Measurements from ENCODE around the gene CACNB4.

Gene CACNB4

GRCh38 chr2:152098496-152099366 is at the start of gene CACNB4:
CACNB4 (minus strand) TSS chr2:152099044.
- TF ChIP-seq GATA3 (IDR thresholded peaks at IDR 0.05; ENCODE audit: low read depth, low read length) (no peak), GATA2 (IDR thresholded peaks at IDR 0.05; ENCODE audit: low read depth, low read length) (no peak)

- TF ChIP-seq GATA3 (IDR thresholded peaks at IDR 0.05; ENCODE audit: low read depth, low read length) (no peak), GATA2 (IDR thresholded peaks at IDR 0.05; ENCODE audit: low read depth, low read length) (no peak)
Observed at GRCh38 chr2:152134488-152135280, 35.8 kb upstream of the CACNB4 start.

- TF ChIP-seq GATA2 (IDR thresholded peaks at IDR 0.05; ENCODE audit: low read depth, low read length) (no peak), GATA3 (IDR thresholded peaks at IDR 0.05; ENCODE audit: low read depth, low read length) (no peak)
Observed at GRCh38 chr2:152132306-152132705, 33.5 kb upstream of the CACNB4 start.

- TF ChIP-seq GATA3 (IDR thresholded peaks at IDR 0.05; ENCODE audit: low read depth, low read length) (no peak), GATA2 (IDR thresholded peaks at IDR 0.05; ENCODE audit: low read depth, low read length) (no peak)
Observed at GRCh38 chr2:152127628-152128027, 28.8 kb upstream of the CACNB4 start.

- TF ChIP-seq GATA2 (IDR thresholded peaks at IDR 0.05; ENCODE audit: low read depth, low read length) = no peak
- no peak for TF ChIP-seq GATA3 (IDR thresholded peaks at IDR 0.05; ENCODE audit: low read depth, low read length)
Observed at GRCh38 chr2:152126664-152127063, 27.8 kb upstream of the CACNB4 start.

GRCh38 chr2:152122161-152122560 is 23.3 kb upstream of the CACNB4 start:
- TF ChIP-seq GATA3 (IDR thresholded peaks at IDR 0.05; ENCODE audit: low read depth, low read length) (no peak), GATA2 (IDR thresholded peaks at IDR 0.05; ENCODE audit: low read depth, low read length) (no peak)

- TF ChIP-seq GATA2 (IDR thresholded peaks at IDR 0.05; ENCODE audit: low read depth, low read length) = no peak
- no peak for TF ChIP-seq GATA3 (IDR thresholded peaks at IDR 0.05; ENCODE audit: low read depth, low read length)
Observed at GRCh38 chr2:152120430-152120829, 21.6 kb upstream of the CACNB4 start.

- TF ChIP-seq GATA3 (IDR thresholded peaks at IDR 0.05; ENCODE audit: low read depth, low read length) = no peak
Observed at GRCh38 chr2:152115952-152116351, 17.1 kb upstream of the CACNB4 start.

GRCh38 chr2:152114366-152114765 is 15.5 kb upstream of the CACNB4 start:
- no peak for TF ChIP-seq GATA2 (IDR thresholded peaks at IDR 0.05; ENCODE audit: low read depth, low read length)
- no peak for TF ChIP-seq GATA3 (IDR thresholded peaks at IDR 0.05; ENCODE audit: low read depth, low read length)

GRCh38 chr2:152106464-152106863 is 7.6 kb upstream of the CACNB4 start:
- TF ChIP-seq GATA2 (IDR thresholded peaks at IDR 0.05; ENCODE audit: low read depth, low read length) (no peak), GATA3 (IDR thresholded peaks at IDR 0.05; ENCODE audit: low read depth, low read length) (no peak)

GRCh38 chr2:152103271-152103670 is 4.4 kb upstream of the CACNB4 start:
- TF ChIP-seq GATA2 (IDR thresholded peaks at IDR 0.05; ENCODE audit: low read depth, low read length) = no peak
- no peak for TF ChIP-seq GATA3 (IDR thresholded peaks at IDR 0.05; ENCODE audit: low read depth, low read length)

- no peak for TF ChIP-seq GATA3 (IDR thresholded peaks at IDR 0.05; ENCODE audit: low read depth, low read length)
- TF ChIP-seq GATA2 (IDR thresholded peaks at IDR 0.05; ENCODE audit: low read depth, low read length) = no peak
Observed at GRCh38 chr2:152100961-152101360, 2.1 kb upstream of the CACNB4 start.

GRCh38 chr2:152099367-152100050 is 665 bp upstream of the CACNB4 start:
- TF ChIP-seq GATA3 (IDR thresholded peaks at IDR 0.05; ENCODE audit: low read depth, low read length) = no peak

GRCh38 chr2:152097801-152098495 is 896 bp downstream of the CACNB4 start:
- TF ChIP-seq GATA2 (IDR thresholded peaks at IDR 0.05; ENCODE audit: low read depth, low read length) = peak; percentile 58; the same call in 1 of the 2 replicates
- no peak for TF ChIP-seq GATA3 (IDR thresholded peaks at IDR 0.05; ENCODE audit: low read depth, low read length)
